ENCODE measurements around the gene ARMH4. TPM values are rescaled to one million over a fixed set of nuclear protein-coding genes. Genes with fewer than 3 reads are reported as not detected.

ARMH4 gene
- total and polyA plus RNA-seq, 8 donors, result 0.40 to 14.3 (median 1.9) TPM; not detected in 1

DNA sequence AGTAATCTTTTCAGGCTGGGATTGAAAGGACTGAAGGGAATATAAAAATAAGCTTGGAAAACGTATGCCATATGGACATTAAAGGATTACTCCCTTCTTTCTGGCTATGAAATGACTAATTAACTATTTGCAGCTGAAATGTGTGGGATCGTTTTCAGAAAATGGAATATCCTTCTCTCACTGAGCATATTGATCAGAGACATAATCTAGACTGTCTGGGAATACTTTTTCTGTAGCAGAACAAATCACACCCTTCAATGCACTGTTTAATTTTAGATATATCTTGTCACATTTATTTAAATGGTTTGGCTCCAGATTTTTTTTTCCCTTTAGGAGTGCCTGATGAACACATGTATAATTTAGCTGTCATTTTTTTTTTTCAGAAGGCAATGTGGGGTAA lies 37.2 kb upstream of the ARMH4 start:
- intact Hi-C loops (cut with DNase I; ENCODE audit: low total_unique reads), result no loop called here
- WGBS, 5 donors, result 56 to 65% (median 60%) methylated on average over 2 of the region's 2 CpGs
- no peaks in the 10 kb centered on the region for H3K27me3 ChIP-seq
- TF ChIP-seq EP300 (IDR thresholded peaks at IDR 0.05), result no peak
- no peak for TF ChIP-seq POLR2A (IDR thresholded peaks at IDR 0.05)
- TF ChIP-seq, protein P1, sequence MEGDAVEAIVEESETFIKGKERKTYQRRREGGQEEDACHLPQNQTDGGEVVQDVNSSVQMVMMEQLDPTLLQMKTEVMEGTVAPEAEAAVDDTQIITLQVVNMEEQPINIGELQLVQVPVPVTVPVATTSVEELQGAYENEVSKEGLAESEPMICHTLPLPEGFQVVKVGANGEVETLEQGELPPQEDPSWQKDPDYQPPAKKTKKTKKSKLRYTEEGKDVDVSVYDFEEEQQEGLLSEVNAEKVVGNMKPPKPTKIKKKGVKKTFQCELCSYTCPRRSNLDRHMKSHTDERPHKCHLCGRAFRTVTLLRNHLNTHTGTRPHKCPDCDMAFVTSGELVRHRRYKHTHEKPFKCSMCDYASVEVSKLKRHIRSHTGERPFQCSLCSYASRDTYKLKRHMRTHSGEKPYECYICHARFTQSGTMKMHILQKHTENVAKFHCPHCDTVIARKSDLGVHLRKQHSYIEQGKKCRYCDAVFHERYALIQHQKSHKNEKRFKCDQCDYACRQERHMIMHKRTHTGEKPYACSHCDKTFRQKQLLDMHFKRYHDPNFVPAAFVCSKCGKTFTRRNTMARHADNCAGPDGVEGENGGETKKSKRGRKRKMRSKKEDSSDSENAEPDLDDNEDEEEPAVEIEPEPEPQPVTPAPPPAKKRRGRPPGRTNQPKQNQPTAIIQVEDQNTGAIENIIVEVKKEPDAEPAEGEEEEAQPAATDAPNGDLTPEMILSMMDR (IDR thresholded peaks at IDR 0.05), result no peak
- no peak for TF ChIP-seq POLR2AphosphoS5 (IDR thresholded peaks at IDR 0.05)
- H3K36me3 ChIP-seq, result no peaks in the 10 kb centered on the region
- no peaks in the 10 kb centered on the region for H3K9me3 ChIP-seq
- DNase-seq, result no peak
- no peaks in the 10 kb centered on the region for H3K4me1 ChIP-seq
- H3K27ac ChIP-seq, result no peak overlapping the region
- no peak overlapping the region for H3K4me3 ChIP-seq

DNA sequence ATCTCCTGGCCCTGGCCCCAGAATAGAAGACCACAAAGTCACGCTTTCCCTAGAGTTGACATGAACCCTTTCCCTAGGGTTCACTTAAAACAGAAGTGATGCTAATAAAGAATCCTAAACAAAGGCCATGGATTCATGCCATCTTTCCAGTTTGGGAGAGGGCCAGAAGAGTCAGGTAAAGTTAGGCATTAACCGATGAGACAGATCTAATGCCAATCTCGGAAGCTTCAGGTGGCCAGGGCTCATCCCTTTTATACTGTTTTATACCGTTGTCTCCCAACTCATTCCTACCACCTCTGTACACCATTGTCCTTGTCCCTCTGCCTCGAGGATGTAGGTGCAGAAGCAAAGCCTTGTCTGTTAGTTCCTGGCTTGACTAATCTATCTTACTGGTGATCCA lies 25.1 kb upstream of the ARMH4 start:
- intact Hi-C loops (cut with DNase I; ENCODE audit: low total_unique reads), result no loop called here
- H3K4me1 ChIP-seq, result no peaks in the 10 kb centered on the region
- no peak overlapping the region for H3K27ac ChIP-seq
- TF ChIP-seq POLR2A (IDR thresholded peaks at IDR 0.05) (no peak), EP300 (IDR thresholded peaks at IDR 0.05) (no peak)
- TF ChIP-seq, protein P1 (IDR thresholded peaks at IDR 0.05), result no peak
- no peak overlapping the region for H3K4me3 ChIP-seq
- H3K9me3 ChIP-seq, result no peaks in the 10 kb centered on the region
- no peaks in the 10 kb centered on the region for H3K36me3 ChIP-seq
- no peak for DNase-seq
- peaks cover 0 to 9% (median 0%) of the 10 kb centered on the region in 3 donors for H3K27me3 ChIP-seq
- 71 to 76% (median 74%) methylated on average over 5 of the region's 5 CpGs for WGBS, 5 donors

DNA sequence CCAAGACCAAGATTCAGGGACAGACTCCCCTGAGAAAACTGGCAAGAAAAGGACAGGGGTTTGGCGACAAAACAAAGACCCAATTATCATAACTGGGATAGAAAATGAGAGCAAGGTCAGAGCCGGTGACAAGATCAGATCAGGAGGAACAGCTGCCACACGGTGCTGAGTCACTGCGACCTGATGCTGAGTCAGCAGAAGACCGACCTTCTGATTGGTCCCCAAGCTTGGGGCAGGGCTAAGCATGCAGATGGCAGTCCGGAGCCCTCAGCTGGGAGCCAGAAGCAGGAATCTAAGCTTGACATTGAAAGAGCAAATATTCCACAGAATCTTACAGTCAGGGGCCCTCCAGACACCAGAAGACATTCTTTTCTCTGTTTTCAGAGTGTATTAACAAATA lies 19.1 kb upstream of the ARMH4 start:
- peaks cover 0 to 8% (median 2%) of the 10 kb centered on the region in 4 donors for H3K4me1 ChIP-seq
- TF ChIP-seq POLR2A (IDR thresholded peaks at IDR 0.05) (no peak), POLR2AphosphoS5 (IDR thresholded peaks at IDR 0.05) (peak in 1 of 3 donors; percentile 37)
- peak; percentile 76 to 88 for DNase-seq
- H3K4me3 ChIP-seq, result no peak overlapping the region
- H3K36me3 ChIP-seq, result no peaks in the 10 kb centered on the region
- no peak overlapping the region for H3K27ac ChIP-seq
- intact Hi-C loops (cut with DNase I; ENCODE audit: low total_unique reads), result no loop called here
- WGBS, 5 donors, result 9 to 15% (median 12%) methylated on average over 6 of the region's 6 CpGs
- H3K27me3 ChIP-seq, result peaks cover 0 to 9% (median 0%) of the 10 kb centered on the region in 3 donors
- H3K9me3 ChIP-seq, result no peaks in the 10 kb centered on the region

DNA sequence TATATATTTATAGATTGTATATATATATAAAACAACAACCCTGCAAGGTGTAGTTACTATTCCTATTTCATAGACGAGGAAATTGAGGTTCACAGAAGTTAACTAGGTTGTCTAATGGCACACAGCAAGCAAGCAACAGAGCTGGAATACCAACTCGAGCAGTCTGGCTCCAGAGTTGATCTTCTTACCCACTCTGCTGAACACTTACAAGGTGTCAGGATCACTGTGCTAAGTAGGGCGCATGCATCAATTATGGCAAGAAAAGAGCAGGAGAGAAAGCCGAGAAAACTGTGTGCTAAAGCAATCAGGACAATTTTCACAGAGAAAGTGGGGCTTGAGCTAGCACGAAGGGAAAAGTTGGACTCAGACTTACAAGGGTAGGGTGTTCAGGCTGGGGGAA lies 15.9 kb upstream of the ARMH4 start:
- H3K27me3 ChIP-seq, result peaks cover 0 to 1% (median 0%) of the 10 kb centered on the region in 3 donors
- H3K36me3 ChIP-seq, result no peaks in the 10 kb centered on the region
- H3K27ac ChIP-seq, result no peak overlapping the region
- TF ChIP-seq, protein P1 (IDR thresholded peaks at IDR 0.05), result no peak
- TF ChIP-seq POLR2AphosphoS5 (IDR thresholded peaks at IDR 0.05), result no peak
- TF ChIP-seq POLR2A (IDR thresholded peaks at IDR 0.05), result no peak
- no peak for TF ChIP-seq EP300 (IDR thresholded peaks at IDR 0.05)
- DNase-seq, result no peak
- no peaks in the 10 kb centered on the region for H3K9me3 ChIP-seq
- peaks cover 0 to 8% (median 2%) of the 10 kb centered on the region in 4 donors for H3K4me1 ChIP-seq
- WGBS, 5 donors, result 65 to 80% (median 74%) methylated on average over 5 of the region's 5 CpGs
- intact Hi-C loops (cut with DNase I; ENCODE audit: low total_unique reads), result no loop called here
- no peak overlapping the region for H3K4me3 ChIP-seq

DNA sequence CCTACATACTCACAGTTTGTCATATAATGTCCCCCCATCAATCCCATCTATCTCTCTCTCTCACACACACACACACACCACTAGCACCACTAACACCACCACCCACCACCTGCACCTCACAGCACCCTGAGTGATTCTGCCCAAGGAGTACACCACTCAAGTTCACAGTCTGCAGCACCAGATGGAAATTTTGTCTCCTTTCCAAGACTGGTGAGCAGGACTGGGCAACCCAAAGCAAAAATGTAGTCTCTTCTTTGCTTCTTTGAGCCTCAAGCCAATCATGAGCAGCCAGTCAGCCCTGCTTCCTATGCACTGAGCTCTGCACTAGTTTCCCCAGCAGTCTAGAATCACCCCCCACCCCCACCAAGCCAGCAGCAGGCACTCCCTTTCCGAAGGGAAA lies 15.0 kb upstream of the ARMH4 start:
- no peaks in the 10 kb centered on the region for H3K27me3 ChIP-seq
- no peak overlapping the region for H3K4me3 ChIP-seq
- H3K4me1 ChIP-seq, result peaks cover 0 to 8% (median 2%) of the 10 kb centered on the region in 4 donors
- intact Hi-C loops (cut with DNase I; ENCODE audit: low total_unique reads), result no loop called here
- 32 to 53% (median 38%) methylated on average over 1 of the region's 1 CpG for WGBS, 5 donors
- H3K27ac ChIP-seq, result no peak overlapping the region
- H3K9me3 ChIP-seq, result no peaks in the 10 kb centered on the region
- H3K36me3 ChIP-seq, result no peaks in the 10 kb centered on the region
- TF ChIP-seq EP300 (IDR thresholded peaks at IDR 0.05) (no peak), POLR2AphosphoS5 (IDR thresholded peaks at IDR 0.05) (no peak), POLR2A (IDR thresholded peaks at IDR 0.05) (no peak)
- TF ChIP-seq, protein P1 (IDR thresholded peaks at IDR 0.05), result no peak
- no peak for DNase-seq

Measured in stomach (tissue), 9 donors.